ENCODE measurements around the gene LDLRAD4.
"Not testable (repeated sequence)": the region's sequence is repeated elsewhere in the genome, so short reads cannot be mapped to it uniquely, and the experiment has no call there.

- TF ChIP-seq POLR2A, CTCF, EP300 (IDR thresholded peaks at IDR 0.05): not testable (repeated sequence)
These were observed 471.5 kb downstream of the LDLRAD4 start for GRCh38 chr18:13690060-13690459.

Data from tibial nerve (tissue), 4 donors.